WERI-Rb-1 (cell line): ENCODE results near the gene DRC3.

Experiments used
- DNase-seq: peaks from one replicate; pipeline ENCODE4 v3.0.0-alpha.2; 2020
- H3K27ac ChIP-seq: fragments of 250-450 bp; sonication (Bioruptor Pico); 2 replicates; pipeline ENCODE4 v1.5.1; 2020; ENCODE audit warnings: mild to moderate bottlenecking, moderate library complexity
- H3K27me3 ChIP-seq: fragments of 250-450 bp; sonication (Bioruptor Pico); 2 replicates; pipeline ENCODE4 v1.5.1; 2021; ENCODE audit warnings: mild to moderate bottlenecking, low read depth, moderate library complexity; ENCODE audit not compliant: insufficient read depth, severe bottlenecking
- H3K36me3 ChIP-seq: fragments of 250-450 bp; sonication (Bioruptor Pico); 2 replicates; pipeline ENCODE4 v1.5.1; 2020; ENCODE audit warnings: mild to moderate bottlenecking, moderate library complexity
- H3K4me3 ChIP-seq: 2 replicates; pipeline ENCODE4 v1.5.1; 2011; ENCODE audit warnings: low read depth, mild to moderate bottlenecking, control low read depth, low read length
- H3K9me3 ChIP-seq: fragments of 250-450 bp; sonication (Bioruptor Pico); 2 replicates; pipeline ENCODE4 v1.5.1; 2021; ENCODE audit warnings: mild to moderate bottlenecking, moderate library complexity; ENCODE audit not compliant: severe bottlenecking
- TF ChIP-seq, protein P1 (sequence below): IDR thresholded peaks from 2 replicates; pipeline ENCODE4 v1.5.1; 2011; ENCODE audit warnings: low read depth, mild to moderate bottlenecking, control low read depth, inconsistent platforms, low read length

The DRC3 gene

DNA sequence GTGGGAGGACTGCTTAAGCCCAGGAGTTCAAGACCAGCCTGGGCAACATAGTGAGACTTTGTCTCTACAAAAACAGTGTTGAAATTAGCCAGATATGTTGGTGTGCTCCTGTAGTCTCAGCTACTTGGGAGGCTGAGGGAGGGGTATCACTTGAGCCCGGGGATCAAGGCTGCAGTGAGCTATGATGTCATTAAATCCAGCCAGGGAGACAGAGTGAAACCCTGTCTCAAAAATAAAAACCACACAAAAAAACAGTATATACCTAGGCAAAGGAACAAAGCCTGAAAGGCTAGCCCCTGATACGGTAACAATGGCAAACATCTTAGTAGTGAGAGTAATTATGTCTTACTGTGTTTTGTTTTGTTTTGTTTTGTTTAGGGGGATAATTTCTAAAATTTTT lies 38.4 kb upstream of the DRC3 start:
- H3K27ac ChIP-seq = no peak overlapping the region
- no peaks in the 10 kb centered on the region for H3K36me3 ChIP-seq
- H3K4me3 ChIP-seq = no peak overlapping the region
- no peak for DNase-seq
- TF ChIP-seq, protein P1, sequence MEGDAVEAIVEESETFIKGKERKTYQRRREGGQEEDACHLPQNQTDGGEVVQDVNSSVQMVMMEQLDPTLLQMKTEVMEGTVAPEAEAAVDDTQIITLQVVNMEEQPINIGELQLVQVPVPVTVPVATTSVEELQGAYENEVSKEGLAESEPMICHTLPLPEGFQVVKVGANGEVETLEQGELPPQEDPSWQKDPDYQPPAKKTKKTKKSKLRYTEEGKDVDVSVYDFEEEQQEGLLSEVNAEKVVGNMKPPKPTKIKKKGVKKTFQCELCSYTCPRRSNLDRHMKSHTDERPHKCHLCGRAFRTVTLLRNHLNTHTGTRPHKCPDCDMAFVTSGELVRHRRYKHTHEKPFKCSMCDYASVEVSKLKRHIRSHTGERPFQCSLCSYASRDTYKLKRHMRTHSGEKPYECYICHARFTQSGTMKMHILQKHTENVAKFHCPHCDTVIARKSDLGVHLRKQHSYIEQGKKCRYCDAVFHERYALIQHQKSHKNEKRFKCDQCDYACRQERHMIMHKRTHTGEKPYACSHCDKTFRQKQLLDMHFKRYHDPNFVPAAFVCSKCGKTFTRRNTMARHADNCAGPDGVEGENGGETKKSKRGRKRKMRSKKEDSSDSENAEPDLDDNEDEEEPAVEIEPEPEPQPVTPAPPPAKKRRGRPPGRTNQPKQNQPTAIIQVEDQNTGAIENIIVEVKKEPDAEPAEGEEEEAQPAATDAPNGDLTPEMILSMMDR = no peak
- H3K9me3 ChIP-seq = no peaks in the 10 kb centered on the region
- H3K27me3 ChIP-seq = no peaks in the 10 kb centered on the region

DNA sequence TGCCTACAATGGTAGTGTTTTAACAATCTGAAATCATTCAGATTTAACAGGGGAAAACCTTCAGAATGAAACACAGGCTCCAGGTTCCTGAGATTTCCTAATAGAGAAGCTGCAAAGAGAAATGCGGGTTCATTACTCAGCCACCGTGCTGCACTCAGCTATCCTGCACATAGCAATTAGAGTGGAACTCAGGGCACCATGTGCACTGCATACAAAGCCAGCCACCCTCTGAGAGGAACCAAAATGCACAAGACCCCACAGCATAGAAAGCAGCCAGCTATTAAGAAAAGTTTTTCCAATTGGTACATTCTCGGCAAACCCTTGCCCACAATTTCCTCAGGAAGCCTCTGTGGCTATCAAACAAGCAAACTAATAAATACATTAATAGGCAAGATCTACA lies 37.9 kb upstream of the DRC3 start:
- Histone ChIP-seq H3K36me3 (no peaks in the 10 kb centered on the region), H3K9me3 (no peaks in the 10 kb centered on the region), H3K27ac (no peak overlapping the region), H3K27me3 (no peaks in the 10 kb centered on the region), H3K4me3 (no peak overlapping the region)
- no peak for DNase-seq
- TF ChIP-seq, protein P1 = no peak

DNA sequence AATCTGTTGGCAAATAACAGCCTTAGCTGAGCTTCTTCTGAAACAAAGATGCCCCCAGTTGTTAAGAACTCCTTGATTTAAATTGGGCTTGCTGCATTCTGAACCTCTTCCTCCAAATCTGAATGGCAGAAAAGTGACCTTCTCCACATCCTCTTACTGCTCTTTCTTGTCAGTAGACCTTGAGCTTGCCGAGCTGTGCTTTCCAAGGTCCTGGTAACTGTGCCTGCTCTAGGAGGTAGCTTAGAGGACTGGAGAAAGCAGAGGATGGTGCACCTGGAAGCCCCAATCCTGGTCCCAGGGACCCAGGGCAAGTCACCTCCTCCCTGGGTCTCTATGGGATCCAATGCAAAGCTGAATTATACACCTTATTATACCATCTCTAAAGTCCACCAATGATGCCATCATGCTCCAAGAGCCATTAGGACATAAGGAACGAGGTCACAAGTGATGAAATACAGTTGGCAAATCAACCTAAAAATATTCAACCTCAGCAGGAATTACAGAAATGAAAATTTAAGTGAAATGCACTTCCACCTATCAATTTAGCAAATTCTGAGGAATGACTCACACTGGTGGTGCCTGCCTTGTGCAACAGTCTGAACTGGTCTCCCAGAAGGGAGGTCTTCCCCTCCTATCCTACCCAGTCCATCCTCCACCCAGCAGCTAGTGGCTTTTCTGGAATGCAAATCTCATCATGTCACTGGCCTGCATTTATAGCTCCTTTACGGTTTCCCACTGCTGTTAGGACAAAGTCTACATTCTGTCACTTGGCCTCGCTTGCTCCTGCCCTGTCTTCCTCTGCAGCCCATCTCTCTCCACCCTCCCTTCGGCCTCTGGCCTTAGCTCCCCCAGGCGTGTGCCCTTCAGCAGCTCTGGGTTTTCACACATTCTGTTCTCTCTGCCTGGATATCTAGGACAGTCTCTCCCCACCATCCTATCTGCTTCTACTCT lies 37.1 kb upstream of the DRC3 start:
- H3K27ac ChIP-seq = no peak overlapping the region
- no peaks in the 10 kb centered on the region for H3K27me3 ChIP-seq
- DNase-seq = no peak
- H3K36me3 ChIP-seq = no peaks in the 10 kb centered on the region
- H3K4me3 ChIP-seq = no peak overlapping the region
- TF ChIP-seq, protein P1 = no peak
- no peaks in the 10 kb centered on the region for H3K9me3 ChIP-seq

DNA sequence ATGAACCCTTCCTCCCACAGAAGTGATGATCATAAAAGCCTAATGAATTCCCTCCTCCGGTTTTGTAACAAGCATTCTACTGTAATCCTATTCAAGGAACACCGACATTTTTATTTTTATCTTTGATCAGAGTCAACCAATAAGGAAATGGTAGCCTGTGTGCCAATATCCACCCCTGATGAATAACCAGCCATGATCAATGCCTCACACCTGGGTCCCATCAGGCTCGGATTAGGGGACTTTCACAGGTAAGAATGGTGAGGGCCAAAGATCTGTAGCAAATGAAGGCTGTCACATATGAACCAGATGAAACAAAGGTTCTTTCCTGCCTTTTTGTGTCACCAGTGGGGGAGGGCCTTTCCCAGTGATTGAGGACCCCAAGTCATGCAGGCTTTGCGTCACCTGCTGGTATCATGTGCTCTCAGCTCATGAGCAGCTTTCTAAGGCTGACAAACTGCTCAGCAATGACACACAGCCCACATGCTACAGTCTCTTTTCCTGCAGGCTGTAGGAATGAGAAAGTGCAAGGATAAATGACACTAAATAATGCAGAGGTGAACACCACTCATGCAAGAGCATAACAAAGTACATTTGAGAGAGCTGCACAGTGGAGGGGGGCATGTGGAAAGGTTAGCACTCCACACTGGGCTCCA lies 35.3 kb upstream of the DRC3 start:
- H3K27me3 ChIP-seq = no peaks in the 10 kb centered on the region
- no peak for DNase-seq
- H3K4me3 ChIP-seq = no peak overlapping the region
- no peaks in the 10 kb centered on the region for H3K36me3 ChIP-seq
- H3K9me3 ChIP-seq = no peaks in the 10 kb centered on the region
- H3K27ac ChIP-seq = peak overlapping the region; percentile 15; the same call in 1 of the 2 replicates
- TF ChIP-seq, protein P1 = no peak

DNA sequence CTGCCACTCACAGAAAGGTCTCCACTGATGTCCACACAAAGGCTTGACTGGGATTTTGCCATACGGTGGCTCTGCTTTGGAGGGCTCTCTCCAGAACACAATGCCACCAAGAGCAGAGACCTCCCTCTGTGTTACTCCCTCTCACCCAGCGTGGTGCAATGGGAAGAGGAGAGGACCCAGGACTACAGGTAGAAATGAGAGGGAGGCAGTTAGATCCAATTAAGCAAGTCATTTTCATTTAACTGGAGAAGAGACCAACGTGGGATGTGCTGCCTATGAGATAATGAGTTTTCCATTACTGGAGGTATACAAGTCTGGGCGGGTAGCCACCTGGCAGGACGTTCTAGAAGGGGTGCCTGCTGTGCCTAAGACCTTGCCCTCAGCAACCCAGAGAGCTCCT lies 34.7 kb upstream of the DRC3 start:
- H3K36me3 ChIP-seq = no peaks in the 10 kb centered on the region
- H3K27me3 ChIP-seq = no peaks in the 10 kb centered on the region
- H3K9me3 ChIP-seq = no peaks in the 10 kb centered on the region
- TF ChIP-seq, protein P1 = no peak
- H3K4me3 ChIP-seq = no peak overlapping the region
- no peak overlapping the region for H3K27ac ChIP-seq
- DNase-seq = no peak
